AG04450 (cell line): ENCODE measurements around the gene RAB36. TPM values are rescaled to one million over a fixed set of nuclear protein-coding genes. Genes with fewer than 3 reads are reported as not detected.

ENCODE experiments used
- CTCF ChIA-PET: fragments of 300-600, 350-600 bp; formaldehyde crosslinking; extraction: SDS; loops from one replicate; lab custom pipeline; 2022; ENCODE audit warnings: antibody characterized with exemption, inconsistent platforms; lab: Charles Lee
- POLR2A ChIA-PET: fragments of 350-600 bp; formaldehyde crosslinking; extraction: SDS; loops from one replicate; lab custom pipeline; 2021; ENCODE audit warnings: antibody characterized with exemption, inconsistent platforms; lab: Yijun Ruan, JAX
- DNase-seq: peaks from one replicate; pipeline ENCODE4 v3.0.0-alpha.2; 2011; ENCODE audit warnings: low read depth, low spot score
- H3K27ac ChIP-seq: one replicate; pipeline ENCODE4 v1.5.1; 2012; ENCODE audit warnings: low read depth, low read length, control low read depth
- H3K27me3 ChIP-seq: one replicate; pipeline ENCODE4 v1.6.0; 2012; ENCODE audit warnings: low read length; ENCODE audit not compliant: control insufficient read depth, insufficient read depth
- H3K4me3 ChIP-seq: 2 replicates; pipeline ENCODE4 v1.5.1; 2011; ENCODE audit warnings: mild to moderate bottlenecking, low read depth, low read length, control low read depth
- H3K9me3 ChIP-seq: 2 replicates; pipeline ENCODE4 v1.5.1; 2012; ENCODE audit warnings: low read length; ENCODE audit not compliant: control insufficient read depth, insufficient read depth
- polyA plus RNA-seq: library from polyadenylated mRNA; depleted of rRNA; stranded (reverse); fragments of >200 nt; gene quantifications from 2 replicates; pipeline ENCODE4 v1.2.3, GENCODE V29; 2011
- TF ChIP-seq, protein P1 (sequence below): IDR thresholded peaks from 2 replicates; pipeline ENCODE4 v1.5.1; 2011; ENCODE audit warnings: low read depth, low read length, control low read depth, inconsistent platforms

RAB36 gene
- polyA plus RNA-seq, 1 experiment: 2.6 TPM

DNA sequence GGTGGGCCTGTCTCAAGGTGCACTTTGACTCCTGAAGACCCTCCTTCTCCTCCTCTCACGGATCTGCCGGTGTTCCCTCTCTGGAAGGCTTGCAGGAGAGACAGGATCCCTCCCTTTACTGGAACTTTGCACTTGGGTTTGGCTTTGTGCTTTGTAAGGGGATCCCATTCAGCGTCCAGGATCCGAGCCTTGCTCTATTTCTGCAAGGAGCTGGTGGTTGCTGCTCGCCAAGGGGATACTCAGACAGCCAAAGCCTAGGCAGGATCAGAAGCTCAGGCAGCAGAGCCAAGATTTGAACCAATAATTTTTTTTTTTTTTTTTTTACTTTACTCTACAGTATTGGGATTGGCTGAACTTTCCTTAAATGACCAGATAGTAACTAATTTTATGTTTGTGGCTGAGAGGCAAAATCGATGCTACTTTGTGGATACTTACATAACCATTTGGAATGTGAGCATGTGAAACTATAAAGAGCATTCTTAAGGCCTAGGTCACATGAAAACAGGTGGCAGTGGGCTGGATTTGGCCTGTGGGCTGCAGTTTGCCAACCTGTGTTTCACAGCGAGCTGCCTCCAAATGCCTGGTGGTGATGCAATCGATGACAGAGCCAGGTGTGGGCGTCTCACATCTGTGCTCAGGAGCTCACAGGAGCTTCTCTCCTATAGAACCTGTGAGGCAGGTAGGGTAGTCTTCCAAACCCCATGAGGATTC, 60.2 kb downstream of the RAB36 start:
- Histone ChIP-seq H3K27me3 (no peaks in the 10 kb centered on the region), H3K27ac (no peak overlapping the region), H3K4me3 (no peak overlapping the region), H3K9me3 (no peaks in the 10 kb centered on the region; the same call in 1 of the 2 replicates)
- ChIA-PET POLR2A (no interaction called here), CTCF (no interaction called here)
- no peak for DNase-seq
- TF ChIP-seq, protein P1, sequence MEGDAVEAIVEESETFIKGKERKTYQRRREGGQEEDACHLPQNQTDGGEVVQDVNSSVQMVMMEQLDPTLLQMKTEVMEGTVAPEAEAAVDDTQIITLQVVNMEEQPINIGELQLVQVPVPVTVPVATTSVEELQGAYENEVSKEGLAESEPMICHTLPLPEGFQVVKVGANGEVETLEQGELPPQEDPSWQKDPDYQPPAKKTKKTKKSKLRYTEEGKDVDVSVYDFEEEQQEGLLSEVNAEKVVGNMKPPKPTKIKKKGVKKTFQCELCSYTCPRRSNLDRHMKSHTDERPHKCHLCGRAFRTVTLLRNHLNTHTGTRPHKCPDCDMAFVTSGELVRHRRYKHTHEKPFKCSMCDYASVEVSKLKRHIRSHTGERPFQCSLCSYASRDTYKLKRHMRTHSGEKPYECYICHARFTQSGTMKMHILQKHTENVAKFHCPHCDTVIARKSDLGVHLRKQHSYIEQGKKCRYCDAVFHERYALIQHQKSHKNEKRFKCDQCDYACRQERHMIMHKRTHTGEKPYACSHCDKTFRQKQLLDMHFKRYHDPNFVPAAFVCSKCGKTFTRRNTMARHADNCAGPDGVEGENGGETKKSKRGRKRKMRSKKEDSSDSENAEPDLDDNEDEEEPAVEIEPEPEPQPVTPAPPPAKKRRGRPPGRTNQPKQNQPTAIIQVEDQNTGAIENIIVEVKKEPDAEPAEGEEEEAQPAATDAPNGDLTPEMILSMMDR: no peak

DNA sequence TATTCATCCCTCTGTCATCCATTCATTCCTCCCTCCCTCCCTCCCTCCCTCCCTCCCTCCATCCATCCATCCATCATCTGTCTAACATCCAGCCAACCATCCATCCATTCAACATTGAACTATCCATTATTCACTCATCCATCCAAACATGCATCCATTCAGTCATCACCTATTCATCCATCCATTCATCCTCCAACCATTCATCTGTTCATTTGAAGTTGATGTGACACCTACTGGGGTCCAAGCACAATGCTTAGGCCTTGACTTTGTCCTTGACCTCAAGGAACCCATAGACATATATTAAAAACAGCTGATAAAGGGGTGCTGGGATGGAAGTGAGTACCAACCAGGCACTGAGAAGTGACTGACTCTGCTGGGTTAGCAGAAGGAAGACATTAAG, 61.6 kb downstream of the RAB36 start:
- ChIA-PET CTCF (interaction anchor here (0.7 kb wide), 2 partner anchors 33 to 49 kb away, joined by 3 read pairs; no protein-coding TSS in a partner anchor), POLR2A (no interaction called here)

DNA sequence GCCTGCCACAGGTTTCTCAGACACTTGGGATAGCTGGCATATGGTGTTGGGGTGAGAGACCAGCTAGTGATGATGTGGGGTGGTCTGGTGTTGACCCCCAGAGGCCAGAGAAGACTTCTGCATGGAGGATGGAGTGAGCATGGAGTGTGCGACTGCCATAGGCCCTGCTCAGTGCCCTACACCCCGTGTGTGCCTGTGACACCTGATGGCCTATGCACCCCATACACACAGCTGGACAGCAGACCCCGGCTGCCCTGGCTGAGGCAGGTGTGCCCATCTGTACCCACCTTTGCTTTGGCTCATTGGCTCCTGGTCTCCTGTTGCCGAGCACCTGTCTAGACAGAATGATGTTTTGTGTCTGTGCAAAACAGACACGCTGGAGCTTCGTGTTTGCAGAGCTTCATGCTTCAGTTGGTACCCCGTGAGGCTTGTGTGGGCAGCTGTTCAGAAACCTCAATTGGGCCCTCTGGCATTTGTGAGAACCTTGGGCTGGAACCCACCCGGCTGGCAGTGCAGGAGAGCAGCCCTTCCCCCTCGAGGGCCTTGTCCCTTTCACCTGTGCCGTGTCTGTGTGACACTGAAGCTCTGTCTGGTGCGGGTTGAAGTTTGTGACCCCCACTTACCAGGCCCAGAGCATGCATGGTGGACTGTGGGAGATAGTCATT, 62.6 kb downstream of the RAB36 start:
- H3K4me3 ChIP-seq: no peak overlapping the region
- no peak overlapping the region for H3K27ac ChIP-seq
- POLR2A ChIA-PET: no interaction called here
- no peaks in the 10 kb centered on the region; the same call in 1 of the 2 replicates for H3K9me3 ChIP-seq
- CTCF ChIA-PET: no interaction called here
- no peak for DNase-seq
- TF ChIP-seq, protein P1: no peak
- no peaks in the 10 kb centered on the region for H3K27me3 ChIP-seq

More for the DNA sequence above, 61.6 kb downstream of the RAB36 start:
- TF ChIP-seq, protein P1: no peak
- no peaks in the 10 kb centered on the region for H3K27me3 ChIP-seq
- no peaks in the 10 kb centered on the region; the same call in 1 of the 2 replicates for H3K9me3 ChIP-seq
- no peak overlapping the region for H3K27ac ChIP-seq
- H3K4me3 ChIP-seq: no peak overlapping the region
- DNase-seq: no peak

DNA sequence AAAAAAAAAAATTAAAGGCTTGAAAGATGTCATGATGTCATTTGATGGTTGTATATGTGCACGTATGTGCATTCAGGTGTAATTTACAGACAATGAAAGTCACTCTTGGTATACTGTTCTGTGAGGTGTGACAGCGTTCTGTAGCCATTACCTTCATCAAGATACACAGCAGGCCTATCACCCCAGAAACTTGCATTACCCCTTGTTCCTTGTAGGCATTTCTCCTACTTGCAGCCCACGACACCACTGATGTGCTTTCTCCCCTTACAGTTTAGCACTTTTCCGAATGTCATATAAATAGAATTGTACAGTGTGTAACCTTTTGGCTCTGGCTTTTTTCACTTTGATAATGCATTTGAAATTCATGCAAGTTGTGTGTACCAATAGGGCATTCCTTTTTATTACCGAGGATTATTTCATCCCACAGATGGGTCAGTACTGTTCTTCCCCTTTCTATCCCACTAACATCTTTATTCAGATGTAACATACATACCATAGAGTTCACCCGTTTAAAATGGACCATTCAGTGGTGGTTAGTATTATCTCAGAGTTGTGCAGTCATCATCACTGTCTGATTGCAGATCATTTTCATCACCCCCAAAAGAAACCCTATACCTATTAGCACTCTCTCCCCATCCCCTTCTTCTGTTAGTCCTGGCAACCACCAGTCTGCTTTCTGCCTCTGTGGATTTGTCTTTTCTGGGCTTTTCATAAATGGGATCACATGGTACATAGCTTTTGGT, 65.3 kb downstream of the RAB36 start:
- no peaks in the 10 kb centered on the region for H3K27me3 ChIP-seq
- no peak overlapping the region for H3K4me3 ChIP-seq
- TF ChIP-seq, protein P1: no peak
- ChIA-PET CTCF (interaction anchor here (0.9 kb wide), 1 partner anchor 71 kb away, joined by 3 read pairs; no protein-coding TSS in a partner anchor), POLR2A (no interaction called here)
- H3K27ac ChIP-seq: no peak overlapping the region
- no peaks in the 10 kb centered on the region; the same call in 1 of the 2 replicates for H3K9me3 ChIP-seq
- no peak for DNase-seq
